ENCODE data around the gene EWSR1.

The EWSR1 gene

GRCh38 chr22:29266564-29267461 lies 1.3 kb upstream of the EWSR1 start:
- DNase-seq (ENCODE audit: low read depth), result no peak
- peak overlapping the region; percentile 75 for H3K4me3 ChIP-seq (ENCODE audit: low read depth, low read length)

- peak overlapping the region; percentile 75 for H3K4me3 ChIP-seq (ENCODE audit: low read depth, low read length)
- no peak for DNase-seq (ENCODE audit: low read depth)
These were observed 608 bp upstream of the EWSR1 start for GRCh38 chr22:29267462-29267857.

- peak; percentile 22 for DNase-seq (ENCODE audit: low read depth)
- H3K4me3 ChIP-seq (ENCODE audit: low read depth, low read length), result peak overlapping the region; percentile 75
These were observed 602 bp downstream of the EWSR1 start for GRCh38 chr22:29268511-29269229.

- peak overlapping the region; percentile 75 for H3K4me3 ChIP-seq (ENCODE audit: low read depth, low read length)
- no peak for DNase-seq (ENCODE audit: low read depth)
These were observed 1.1 kb downstream of the EWSR1 start for GRCh38 chr22:29269230-29269604.

GRCh38 chr22:29269731-29270474 lies 1.8 kb downstream of the EWSR1 start:
- peak overlapping the region; percentile 75 for H3K4me3 ChIP-seq (ENCODE audit: low read depth, low read length)
- DNase-seq (ENCODE audit: low read depth), result no peak

- DNase-seq (ENCODE audit: low read depth), result no peak
- peak overlapping the region; percentile 75 for H3K4me3 ChIP-seq (ENCODE audit: low read depth, low read length)
These were observed 2.6 kb downstream of the EWSR1 start for GRCh38 chr22:29270475-29271271.

GRCh38 chr22:29272624-29273023 lies 4.6 kb downstream of the EWSR1 start:
- DNase-seq (ENCODE audit: low read depth), result no peak
- no peak overlapping the region for H3K4me3 ChIP-seq (ENCODE audit: low read depth, low read length)

- no peak overlapping the region for H3K4me3 ChIP-seq (ENCODE audit: low read depth, low read length)
- no peak for DNase-seq (ENCODE audit: low read depth)
These were observed 7.1 kb downstream of the EWSR1 start for GRCh38 chr22:29275167-29275566.

GRCh38 chr22:29275819-29276565 lies 7.9 kb downstream of the EWSR1 start:
- DNase-seq (ENCODE audit: low read depth), result no peak
- no peak overlapping the region for H3K4me3 ChIP-seq (ENCODE audit: low read depth, low read length)

GRCh38 chr22:29277927-29278326 lies 9.9 kb downstream of the EWSR1 start:
- no peak for DNase-seq (ENCODE audit: low read depth)
- no peak overlapping the region for H3K4me3 ChIP-seq (ENCODE audit: low read depth, low read length)

- H3K4me3 ChIP-seq (ENCODE audit: low read depth, low read length), result no peak overlapping the region
- DNase-seq (ENCODE audit: low read depth), result no peak
These were observed 16.1 kb downstream of the EWSR1 start for GRCh38 chr22:29284196-29284595.

GRCh38 chr22:29288837-29289236 lies 20.8 kb downstream of the EWSR1 start:
- DNase-seq (ENCODE audit: low read depth), result no peak
- no peak overlapping the region for H3K4me3 ChIP-seq (ENCODE audit: low read depth, low read length)

GRCh38 chr22:29290061-29290460 lies 22.0 kb downstream of the EWSR1 start:
- H3K4me3 ChIP-seq (ENCODE audit: low read depth, low read length), result no peak overlapping the region
- DNase-seq (ENCODE audit: low read depth), result no peak

- H3K4me3 ChIP-seq (ENCODE audit: low read depth, low read length), result no peak overlapping the region
- no peak for DNase-seq (ENCODE audit: low read depth)
These were observed 23.1 kb downstream of the EWSR1 start for GRCh38 chr22:29291215-29291614.

GRCh38 chr22:29292379-29292778 lies 24.3 kb downstream of the EWSR1 start:
- no peak overlapping the region for H3K4me3 ChIP-seq (ENCODE audit: low read depth, low read length)
- no peak for DNase-seq (ENCODE audit: low read depth)

- DNase-seq (ENCODE audit: low read depth), result no peak
- no peak overlapping the region for H3K4me3 ChIP-seq (ENCODE audit: low read depth, low read length)
These were observed 30.6 kb downstream of the EWSR1 start for GRCh38 chr22:29298641-29299040.

- H3K4me3 ChIP-seq (ENCODE audit: low read depth, low read length), result no peak overlapping the region
- no peak for DNase-seq (ENCODE audit: low read depth)
These were observed 31.2 kb downstream of the EWSR1 start for GRCh38 chr22:29299136-29299900.

GRCh38 chr22:29300467-29300806 lies 32.4 kb downstream of the EWSR1 start:
- no peak for DNase-seq (ENCODE audit: low read depth)
- H3K4me3 ChIP-seq (ENCODE audit: low read depth, low read length), result no peak overlapping the region

Data from skeletal muscle cell (primary cell).